ENCODE results near the gene PRRC1. TPM values are rescaled to one million over a fixed set of nuclear protein-coding genes. Genes with fewer than 3 reads are reported as not detected.

PRRC1 gene
- total RNA-seq, 1 experiment from 2014 or later, result 47.1 TPM

DNA sequence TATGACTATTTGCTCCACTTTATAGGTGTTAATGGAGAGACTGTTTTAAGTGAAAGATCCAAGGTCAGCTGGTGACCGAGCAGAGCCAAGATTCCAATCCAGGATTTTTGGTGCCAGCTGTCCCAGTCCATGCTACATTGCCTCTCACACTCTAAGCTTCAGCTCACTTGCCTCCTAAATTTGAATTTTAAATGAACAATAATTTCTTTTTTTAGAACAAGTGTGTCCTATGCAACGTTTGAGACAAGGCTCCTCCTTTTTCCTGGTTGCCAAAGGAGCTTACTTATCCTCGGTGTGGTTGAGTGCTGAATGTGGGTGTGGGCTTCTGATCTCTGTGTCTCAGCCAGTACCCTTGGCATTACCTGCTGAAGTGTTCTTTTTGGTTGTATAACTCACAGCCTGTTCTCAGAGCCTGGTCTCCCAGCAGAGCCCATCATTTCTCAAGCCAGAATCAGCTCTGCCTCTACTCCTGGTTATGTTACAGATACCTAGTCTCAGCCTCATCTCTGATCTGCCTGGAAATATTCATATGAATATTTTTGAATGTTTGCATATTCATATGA is 4.0 kb upstream of the PRRC1 start:
- CTCF ChIA-PET, result no interaction called here
- DNase-seq (ENCODE audit: low spot score), result no peak
- Histone ChIP-seq H3K27me3 (replicated peaks; ENCODE audit: insufficient read depth, low read depth, low read length, poor library complexity) (peaks cover 8% of the 10 kb centered on the region), H3K9me3 (ENCODE audit: low read depth, low read length, poor library complexity, severe bottlenecking) (no peaks in the 10 kb centered on the region), H3K27ac (ENCODE audit: low read depth, low read length, poor library complexity, severe bottlenecking) (no peak overlapping the region), H3K36me3 (ENCODE audit: insufficient read depth, low read length, poor library complexity, severe bottlenecking) (no peaks in the 10 kb centered on the region), H3K4me1 (ENCODE audit: insufficient read depth, low read length, poor library complexity, severe bottlenecking) (peaks cover 3% of the 10 kb centered on the region), H3K4me3 (ENCODE audit: low read depth, low read length, poor library complexity, severe bottlenecking) (no peak overlapping the region)
- intact Hi-C loops (cut with micrococcal nuclease; ENCODE audit: unreplicated experiment), result no loop called here
- POLR2A ChIA-PET (ENCODE audit: low non-redundant PET), result no interaction called here
- no TSS peak for BruUV-seq (replicated peaks)
- TF ChIP-seq EZH2 (IDR thresholded peaks at IDR 0.05; ENCODE audit: borderline replicate concordance, low read depth, low read length, poor library complexity, severe bottlenecking) (no peak), CTCF (conservative IDR thresholded peaks at IDR 0.05; ENCODE audit: low read depth, low read length) (no peak)

GRCh38 chr5:127514816-127515215 is 2.6 kb upstream of the PRRC1 start:
- H3K27ac ChIP-seq (ENCODE audit: low read depth, low read length, poor library complexity, severe bottlenecking), result no peak overlapping the region
- peaks cover 4% of the 10 kb centered on the region for H3K27me3 ChIP-seq (replicated peaks; ENCODE audit: insufficient read depth, low read depth, low read length, poor library complexity)
- no peaks in the 10 kb centered on the region for H3K9me3 ChIP-seq (ENCODE audit: low read depth, low read length, poor library complexity, severe bottlenecking)
- ChIA-PET CTCF (no interaction called here), POLR2A (ENCODE audit: low non-redundant PET) (no interaction called here)
- TF ChIP-seq EZH2 (IDR thresholded peaks at IDR 0.05; ENCODE audit: borderline replicate concordance, low read depth, low read length, poor library complexity, severe bottlenecking) (no peak), CTCF (conservative IDR thresholded peaks at IDR 0.05; ENCODE audit: low read depth, low read length) (no peak)
- BruUV-seq (replicated peaks), result no TSS peak
- H3K36me3 ChIP-seq (ENCODE audit: insufficient read depth, low read length, poor library complexity, severe bottlenecking), result peaks cover 5% of the 10 kb centered on the region
- peaks cover 3% of the 10 kb centered on the region for H3K4me1 ChIP-seq (ENCODE audit: insufficient read depth, low read length, poor library complexity, severe bottlenecking)
- DNase-seq (ENCODE audit: low spot score), result no peak
- intact Hi-C loops (cut with micrococcal nuclease; ENCODE audit: unreplicated experiment), result no loop called here
- no peak overlapping the region for H3K4me3 ChIP-seq (ENCODE audit: low read depth, low read length, poor library complexity, severe bottlenecking)

- BruUV-seq (replicated peaks), result no TSS peak
- no peak for DNase-seq (ENCODE audit: low spot score)
- CTCF ChIA-PET, result interaction anchor here (0.6 kb wide), 1 partner anchor 1390 kb away, joined by 3 read pairs; no protein-coding TSS in a partner anchor
- Histone ChIP-seq H3K4me3 (ENCODE audit: low read depth, low read length, poor library complexity, severe bottlenecking) (no peak overlapping the region), H3K27ac (ENCODE audit: low read depth, low read length, poor library complexity, severe bottlenecking) (no peak overlapping the region), H3K9me3 (ENCODE audit: low read depth, low read length, poor library complexity, severe bottlenecking) (peaks cover 7% of the 10 kb centered on the region), H3K4me1 (ENCODE audit: insufficient read depth, low read length, poor library complexity, severe bottlenecking) (peaks cover 3% of the 10 kb centered on the region), H3K27me3 (replicated peaks; ENCODE audit: insufficient read depth, low read depth, low read length, poor library complexity) (no peaks in the 10 kb centered on the region), H3K36me3 (ENCODE audit: insufficient read depth, low read length, poor library complexity, severe bottlenecking) (peaks cover 15% of the 10 kb centered on the region)
- TF ChIP-seq CTCF (conservative IDR thresholded peaks at IDR 0.05; ENCODE audit: low read depth, low read length) (no peak), EZH2 (IDR thresholded peaks at IDR 0.05; ENCODE audit: borderline replicate concordance, low read depth, low read length, poor library complexity, severe bottlenecking) (no peak)
- intact Hi-C loops (cut with micrococcal nuclease; ENCODE audit: unreplicated experiment), result no loop called here
- POLR2A ChIA-PET (ENCODE audit: low non-redundant PET), result no interaction called here
Measured at GRCh38 chr5:127515693-127516440, 1.6 kb upstream of the PRRC1 start.

Data from A673 (cell line).